ENCODE measurements around the gene TNFRSF14. TPM values are rescaled to one million over a fixed set of nuclear protein-coding genes. Genes with fewer than 3 reads are reported as not detected.

The TNFRSF14 gene
- total RNA-seq (2022): 1.5 and 3.2 TPM in 2 replicates
- percentile 23 among the genes with signal in this experiment for Bru-seq, nascent RNA
- percentile 14 among the genes with signal in this experiment for BruChase-seq, experiment 1, labeled RNA remaining after a 2-hour chase
- percentile 25 among the genes with signal in this experiment for BruChase-seq, experiment 2, labeled RNA remaining after a 6-hour chase
- long read RNA-seq: 0 reads

GRCh38 chr1:2556277-2556677, at the start of gene TNFRSF14:
TNFRSF14 (plus strand) TSS chr1:2556371; CDS start chr1:2556665, 294 bp downstream.
- no peaks in the 10 kb centered on the region for H3K9me3 Mint-ChIP-seq (ENCODE audit: unreplicated experiment)
- H3K36me3 ChIP-seq (ENCODE audit: control insufficient read depth, insufficient read depth, low read length): no peaks in the 10 kb centered on the region
- no TSS peak for BruUV-seq (replicated peaks)
- H3K36me3 Mint-ChIP-seq (ENCODE audit: insufficient read depth, unreplicated experiment): no peaks in the 10 kb centered on the region
- H3K27ac Mint-ChIP-seq (ENCODE audit: unreplicated experiment): peak within 1 kb of the TSS; percentile 53
- no peaks in the 10 kb centered on the region for H3K4me1 Mint-ChIP-seq (ENCODE audit: low read depth, unreplicated experiment)
- H3K27me3 Mint-ChIP-seq (ENCODE audit: insufficient read depth, unreplicated experiment): peaks cover 2% of the 10 kb centered on the region
- H3K9me3 ChIP-seq: no peaks in the 10 kb centered on the region
- ChIA-PET POLR2A (no interaction called here), CTCF (interaction anchor here (1.3 kb wide), 1 partner anchor 30 kb away, joined by 3 read pairs; no protein-coding TSS in a partner anchor)
- no peaks in the 10 kb centered on the region for H3K4me1 ChIP-seq
- peak within 1 kb of the TSS; percentile 2 for H3K4me3 ChIP-seq (ENCODE audit: low read depth, low read length)
- H3K4me3 Mint-ChIP-seq (ENCODE audit: unreplicated experiment): peak within 1 kb of the TSS; percentile 75
- intact Hi-C loops (cut with micrococcal nuclease; ENCODE audit: unreplicated experiment): no loop called here
- peak in 1 of 2 experiments; percentile 22 for DNase-seq
- H3K27me3 ChIP-seq (replicated peaks; ENCODE audit: control insufficient read depth, insufficient read depth, low read length): no peaks in the 10 kb centered on the region
- TF ChIP-seq CTCF (IDR thresholded peaks at IDR 0.05; ENCODE audit: insufficient read depth in 1 of 2, low read depth in 1 of 2, low read length in 1 of 2, severe bottlenecking in 1 of 2, unreplicated experiment in 1 of 2): no peak

- H3K4me1 Mint-ChIP-seq (ENCODE audit: low read depth, unreplicated experiment): no peaks in the 10 kb centered on the region
- Histone ChIP-seq H3K36me3 (ENCODE audit: control insufficient read depth, insufficient read depth, low read length) (no peaks in the 10 kb centered on the region; the same call in 1 of the 2 replicates), H3K27me3 (replicated peaks; ENCODE audit: control insufficient read depth, insufficient read depth, low read length) (no peaks in the 10 kb centered on the region), H3K4me3 (ENCODE audit: low read depth, low read length) (no peak overlapping the region), H3K9me3 (no peaks in the 10 kb centered on the region), H3K4me1 (no peaks in the 10 kb centered on the region)
- CTCF ChIA-PET: no interaction called here
- POLR2A ChIA-PET: no interaction called here
- DNase-seq: no peak
- no peaks in the 10 kb centered on the region for H3K27me3 Mint-ChIP-seq (ENCODE audit: insufficient read depth, unreplicated experiment)
- H3K4me3 Mint-ChIP-seq (ENCODE audit: unreplicated experiment): no peak overlapping the region
- intact Hi-C loops (cut with micrococcal nuclease; ENCODE audit: unreplicated experiment): no loop called here
- H3K27ac Mint-ChIP-seq (ENCODE audit: unreplicated experiment): no peak overlapping the region
- BruUV-seq (replicated peaks): no TSS peak
- peaks cover 18% of the 10 kb centered on the region for H3K36me3 Mint-ChIP-seq (ENCODE audit: insufficient read depth, unreplicated experiment)
- H3K9me3 Mint-ChIP-seq (ENCODE audit: unreplicated experiment): no peaks in the 10 kb centered on the region
- TF ChIP-seq CTCF (IDR thresholded peaks at IDR 0.05; ENCODE audit: insufficient read depth in 1 of 2, low read depth in 1 of 2, low read length in 1 of 2, severe bottlenecking in 1 of 2, unreplicated experiment in 1 of 2): no peak
Measured at GRCh38 chr1:2506901-2507565, 49.1 kb upstream of the TNFRSF14 start.

- POLR2A ChIA-PET: no interaction called here
- no peak for TF ChIP-seq CTCF (IDR thresholded peaks at IDR 0.05; ENCODE audit: insufficient read depth in 1 of 2, low read depth in 1 of 2, low read length in 1 of 2, severe bottlenecking in 1 of 2, unreplicated experiment in 1 of 2)
- Mint-ChIP-seq H3K36me3 (ENCODE audit: insufficient read depth, unreplicated experiment) (peaks cover 18% of the 10 kb centered on the region), H3K9me3 (ENCODE audit: unreplicated experiment) (no peaks in the 10 kb centered on the region), H3K27ac (ENCODE audit: unreplicated experiment) (no peak overlapping the region), H3K4me1 (ENCODE audit: low read depth, unreplicated experiment) (no peaks in the 10 kb centered on the region), H3K4me3 (ENCODE audit: unreplicated experiment) (no peak overlapping the region), H3K27me3 (ENCODE audit: insufficient read depth, unreplicated experiment) (no peaks in the 10 kb centered on the region)
- intact Hi-C loops (cut with micrococcal nuclease; ENCODE audit: unreplicated experiment): no loop called here
- no peak for DNase-seq
- Histone ChIP-seq H3K36me3 (ENCODE audit: control insufficient read depth, insufficient read depth, low read length) (no peaks in the 10 kb centered on the region; the same call in 1 of the 2 replicates), H3K4me1 (no peaks in the 10 kb centered on the region), H3K27me3 (replicated peaks; ENCODE audit: control insufficient read depth, insufficient read depth, low read length) (no peaks in the 10 kb centered on the region), H3K4me3 (ENCODE audit: low read depth, low read length) (no peak overlapping the region), H3K9me3 (no peaks in the 10 kb centered on the region)
- CTCF ChIA-PET: no interaction called here
- BruUV-seq (replicated peaks): no TSS peak
Measured at GRCh38 chr1:2507744-2508155, 48.4 kb upstream of the TNFRSF14 start.

Measured in Caco-2 (cell line).